Tibial nerve (tissue), 4 donors: Measurements from ENCODE around the gene TAOK3. TPM values are rescaled to one million over a fixed set of nuclear protein-coding genes. Genes with fewer than 3 reads are reported as not detected.
"Not testable (repeated sequence)": the region's sequence is repeated elsewhere in the genome, so short reads cannot be mapped to it uniquely, and the experiment has no call there.

Experiments
- DNase-seq, 2 donors: peaks; one replicate each; pipeline ENCODE4 v3.0.0-alpha.2; 2019; ENCODE audit warnings: low spot score in 2 of 2
- H3K27ac ChIP-seq, 4 donors: fragments of 200-600 bp; sonication (generic) in 3 of 4; one replicate each; pipeline ENCODE4 v1.5.1; 2017 to 2019; ENCODE audit warnings: mild to moderate bottlenecking in 1 of 4
- H3K27me3 ChIP-seq, 2 donors: fragments of 200-600 bp; sonication (generic) in 1 of 2; one replicate each; pipeline versions ENCODE4 v1.5.1 to v1.6.0; 2017 to 2019
- H3K36me3 ChIP-seq, 3 donors: fragments of 200-600 bp; sonication (generic); one replicate each; pipeline ENCODE4 v1.5.1; 2018 to 2019
- H3K4me1 ChIP-seq, 4 donors: fragments of 200-600 bp; sonication (generic) in 3 of 4; one replicate each; pipeline ENCODE4 v1.5.1; 2017 to 2019
- H3K4me3 ChIP-seq, 4 donors: fragments of 200-600 bp; sonication (generic) in 3 of 4; one replicate each; pipeline ENCODE4 v1.5.1; 2017 to 2019; ENCODE audit warnings: mild to moderate bottlenecking in 1 of 4, moderate library complexity in 1 of 4
- H3K9me3 ChIP-seq, 4 donors: fragments of 200-600 bp; sonication (generic) in 3 of 4; one replicate each; pipeline ENCODE4 v1.5.1; 2017 to 2019
- EP300 ChIP-seq, 2 donors: sonication (generic); formaldehyde crosslinking; IDR thresholded peaks; one replicate each; pipeline ENCODE4 v1.6.1; 2017; ENCODE audit warnings: antibody characterized with exemption in 2 of 2, mild to moderate bottlenecking in 1 of 2
- POLR2A ChIP-seq, 2 donors: fragments of 450-650 bp; IDR thresholded peaks; one replicate each; pipeline ENCODE4 v1.6.1; 2017; ENCODE audit warnings: antibody characterized with exemption in 2 of 2, mild to moderate bottlenecking in 2 of 2, moderate library complexity in 2 of 2
- WGBS, 2 donors: methylation state at CpG; one replicate each; pipeline ENCODE4 v1.1.5; 2018; 5-methylcytosine and 5-hydroxymethylcytosine counted together
- total RNA-seq, 4 donors: library from RNA; depleted of rRNA; stranded (reverse); fragments of >200 nt; gene quantifications; one replicate each; pipeline ENCODE4 v1.1.0, GENCODE V29; 2016
- TF ChIP-seq, protein P1 (sequence below), 5 experiments: fragments of 200-600 bp in 3 of 5; fragments of 450-650 bp in 2 of 5; sonication (generic) in 3 of 5; IDR thresholded peaks; one replicate each; pipeline ENCODE4 v1.5.1; 2016 to 2019; ENCODE audit warnings: antibody characterized with exemption in 5 of 5, mild to moderate bottlenecking in 3 of 5, moderate library complexity in 2 of 5

Gene TAOK3
- total RNA-seq, 4 donors from 2014 or later: 43.7 to 99.0 (median 59.6) TPM

DNA sequence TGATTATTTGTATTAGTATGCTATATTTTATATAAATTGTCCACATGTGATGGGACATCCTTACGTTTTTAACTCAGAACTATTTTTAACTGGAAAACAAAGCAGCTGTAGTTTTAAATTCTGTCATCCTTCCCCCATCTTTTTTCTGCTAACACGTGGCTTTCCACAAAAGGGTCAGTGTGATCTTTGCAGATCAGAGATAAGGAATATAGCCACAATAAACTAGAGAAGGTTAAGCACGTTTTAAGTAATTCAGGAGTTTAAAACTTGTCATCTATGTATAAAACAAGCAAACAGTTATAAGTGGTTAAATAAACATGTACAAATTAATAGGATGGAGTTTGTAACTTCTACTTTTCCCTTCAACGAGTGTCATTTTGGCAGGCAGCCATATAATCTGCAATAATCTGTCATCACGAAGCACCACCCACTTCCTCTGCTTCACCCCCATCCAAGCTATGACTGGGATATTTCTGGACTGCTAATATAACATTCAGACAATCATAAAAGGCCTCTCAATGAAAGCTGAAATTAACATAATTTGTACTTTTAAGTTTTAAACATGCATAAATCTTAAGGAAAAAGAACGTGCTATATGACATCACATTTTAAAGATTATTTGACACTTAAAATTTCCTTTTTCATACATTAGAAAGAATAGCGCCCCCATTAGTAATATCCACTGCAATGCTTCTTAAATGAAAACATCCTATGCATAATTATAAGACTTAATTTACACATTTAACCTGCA is 15.3 kb downstream of the TAOK3 start:
- TF ChIP-seq, protein P1, sequence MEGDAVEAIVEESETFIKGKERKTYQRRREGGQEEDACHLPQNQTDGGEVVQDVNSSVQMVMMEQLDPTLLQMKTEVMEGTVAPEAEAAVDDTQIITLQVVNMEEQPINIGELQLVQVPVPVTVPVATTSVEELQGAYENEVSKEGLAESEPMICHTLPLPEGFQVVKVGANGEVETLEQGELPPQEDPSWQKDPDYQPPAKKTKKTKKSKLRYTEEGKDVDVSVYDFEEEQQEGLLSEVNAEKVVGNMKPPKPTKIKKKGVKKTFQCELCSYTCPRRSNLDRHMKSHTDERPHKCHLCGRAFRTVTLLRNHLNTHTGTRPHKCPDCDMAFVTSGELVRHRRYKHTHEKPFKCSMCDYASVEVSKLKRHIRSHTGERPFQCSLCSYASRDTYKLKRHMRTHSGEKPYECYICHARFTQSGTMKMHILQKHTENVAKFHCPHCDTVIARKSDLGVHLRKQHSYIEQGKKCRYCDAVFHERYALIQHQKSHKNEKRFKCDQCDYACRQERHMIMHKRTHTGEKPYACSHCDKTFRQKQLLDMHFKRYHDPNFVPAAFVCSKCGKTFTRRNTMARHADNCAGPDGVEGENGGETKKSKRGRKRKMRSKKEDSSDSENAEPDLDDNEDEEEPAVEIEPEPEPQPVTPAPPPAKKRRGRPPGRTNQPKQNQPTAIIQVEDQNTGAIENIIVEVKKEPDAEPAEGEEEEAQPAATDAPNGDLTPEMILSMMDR (IDR thresholded peaks at IDR 0.05): no peak
- TF ChIP-seq EP300 (IDR thresholded peaks at IDR 0.05) (no peak), POLR2A (IDR thresholded peaks at IDR 0.05) (no peak)
- Histone ChIP-seq H3K36me3 (peaks cover 0 to 5% (median 0%) of the 10 kb centered on the region in 3 donors), H3K4me3 (no peak overlapping the region), H3K4me1 (peaks cover 0 to 32% (median 15%) of the 10 kb centered on the region in 4 donors), H3K27ac (peak overlapping the region in 2 of 4 donors; percentile 26 to 60), H3K27me3 (no peaks in the 10 kb centered on the region), H3K9me3 (no peaks in the 10 kb centered on the region)
- DNase-seq: peak in 1 of 2 donors; percentile 67
- 18 to 21% methylated on average over 7 of the region's 7 CpGs for WGBS, 2 donors

DNA sequence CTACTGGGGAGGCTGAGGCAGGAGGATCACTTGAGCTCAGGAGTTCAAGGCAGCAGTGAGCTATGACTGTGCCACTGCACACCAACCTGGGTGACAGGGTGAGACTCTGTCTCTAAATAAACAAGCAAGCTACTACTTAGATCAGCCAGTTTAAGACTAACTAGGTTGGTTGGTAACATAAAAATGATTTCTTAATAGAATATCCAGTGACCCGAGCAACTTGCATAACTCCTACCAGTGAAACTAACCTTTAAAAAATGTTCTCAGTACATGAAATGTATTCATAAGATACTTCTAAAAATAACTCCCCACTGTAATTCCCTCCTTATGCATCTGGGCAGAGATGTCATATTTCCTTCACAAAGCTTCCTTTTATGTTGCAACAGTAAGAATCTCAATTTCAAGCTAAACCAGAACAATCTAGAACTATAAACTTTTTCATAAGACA is 15.9 kb downstream of the TAOK3 start:
- H3K9me3 ChIP-seq: no peaks in the 10 kb centered on the region
- H3K36me3 ChIP-seq: peaks cover 0 to 5% (median 0%) of the 10 kb centered on the region in 3 donors
- H3K27me3 ChIP-seq: no peaks in the 10 kb centered on the region
- no peak for DNase-seq
- H3K4me1 ChIP-seq: peaks cover 0 to 32% (median 15%) of the 10 kb centered on the region in 4 donors
- no peak overlapping the region for H3K4me3 ChIP-seq
- peak overlapping the region in 3 of 4 donors; percentile 52 to 85 (median 60) for H3K27ac ChIP-seq
- WGBS, 2 donors: 12 to 20% methylated on average over 1 of the region's 1 CpG
- TF ChIP-seq, protein P1 (IDR thresholded peaks at IDR 0.05): no peak
- peak in 1 of 2 donors; percentile 7 for TF ChIP-seq EP300 (IDR thresholded peaks at IDR 0.05)

DNA sequence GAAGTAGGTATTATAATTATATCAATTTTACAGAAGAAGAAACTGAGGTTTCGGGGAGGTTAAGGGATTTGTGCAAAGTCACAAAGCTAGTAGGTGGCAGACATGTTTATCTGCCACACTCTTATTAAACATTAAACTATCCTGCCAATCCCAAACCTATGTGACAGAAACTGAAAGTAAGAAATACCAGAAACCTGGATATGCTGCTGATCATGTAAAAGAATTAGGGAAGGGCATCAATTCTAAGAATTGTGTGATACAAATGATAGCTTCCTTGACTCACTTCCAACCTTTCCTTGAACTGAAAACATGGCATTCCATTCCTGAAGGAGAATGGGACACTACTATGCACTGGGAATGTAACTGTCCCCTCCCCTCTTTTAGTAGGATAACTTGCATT is 16.9 kb downstream of the TAOK3 start:
- Histone ChIP-seq H3K4me3 (no peak overlapping the region), H3K27me3 (no peaks in the 10 kb centered on the region), H3K4me1 (peaks cover 0 to 29% (median 15%) of the 10 kb centered on the region in 4 donors), H3K27ac (peak overlapping the region in 2 of 4 donors; percentile 60 to 85), H3K9me3 (no peaks in the 10 kb centered on the region), H3K36me3 (peaks cover 0 to 5% (median 0%) of the 10 kb centered on the region in 3 donors)
- no peak for DNase-seq
- 97 to 98% methylated on average over 1 of the region's 1 CpG for WGBS, 2 donors
- TF ChIP-seq POLR2A (IDR thresholded peaks at IDR 0.05) (no peak), EP300 (IDR thresholded peaks at IDR 0.05) (no peak)
- TF ChIP-seq, protein P1 (IDR thresholded peaks at IDR 0.05): no peak

DNA sequence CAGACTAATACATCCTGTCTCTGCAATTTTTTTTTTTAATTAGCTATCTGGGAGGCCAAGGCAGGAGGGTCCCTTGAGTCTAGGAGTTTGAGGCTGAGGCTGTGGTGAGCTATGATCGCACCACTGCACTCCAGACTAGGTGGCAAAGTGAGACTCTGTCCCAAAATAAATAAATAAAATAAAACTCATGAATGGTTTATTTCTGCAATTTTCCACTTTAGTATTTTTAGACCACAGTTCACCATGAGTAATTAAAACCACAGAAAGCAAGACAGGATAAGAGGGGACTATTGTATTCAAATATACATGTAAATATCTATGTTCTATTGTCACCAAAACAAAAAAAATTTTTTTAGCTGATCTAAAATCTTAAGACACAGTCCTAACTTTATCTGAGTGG is 17.8 kb downstream of the TAOK3 start:
- peaks cover 0 to 28% (median 15%) of the 10 kb centered on the region in 4 donors for H3K4me1 ChIP-seq
- DNase-seq: no peak
- 76 to 77% methylated on average over 1 of the region's 1 CpG for WGBS, 2 donors
- H3K36me3 ChIP-seq: peaks cover 0 to 5% (median 0%) of the 10 kb centered on the region in 3 donors
- H3K4me3 ChIP-seq: no peak overlapping the region
- no peak for TF ChIP-seq EP300 (IDR thresholded peaks at IDR 0.05)
- TF ChIP-seq, protein P1 (IDR thresholded peaks at IDR 0.05): no peak
- no peak for TF ChIP-seq POLR2A (IDR thresholded peaks at IDR 0.05)
- no peak overlapping the region for H3K27ac ChIP-seq
- H3K27me3 ChIP-seq: no peaks in the 10 kb centered on the region
- no peaks in the 10 kb centered on the region for H3K9me3 ChIP-seq

DNA sequence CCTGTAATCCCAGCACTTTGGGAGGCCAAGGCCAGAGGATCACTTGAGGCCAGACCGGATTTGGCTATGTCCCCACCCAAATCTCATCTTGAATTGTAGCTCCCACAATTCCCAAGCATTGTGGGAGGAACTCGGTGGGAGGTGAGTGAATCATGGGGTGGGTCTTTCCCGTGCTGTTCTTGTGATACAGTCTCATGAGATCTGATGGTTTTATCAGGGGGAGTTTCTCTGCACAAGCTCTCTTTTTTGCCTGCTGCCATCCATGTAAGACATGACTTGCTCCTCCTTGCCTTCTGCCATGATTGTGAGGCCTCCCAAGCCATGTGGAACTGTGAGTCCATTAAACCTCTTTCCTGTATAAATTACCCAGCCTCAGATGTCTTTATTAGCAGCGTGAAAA is 18.2 kb downstream of the TAOK3 start:
- not testable (repeated sequence) for H3K27ac ChIP-seq, DNase-seq, H3K4me3 ChIP-seq, H3K9me3 ChIP-seq, H3K36me3 ChIP-seq, H3K27me3 ChIP-seq
- H3K4me1 ChIP-seq: peaks cover 0 to 28% (median 15%) of the 10 kb centered on the region in 4 donors
- WGBS, 2 donors: 86 to 89% methylated on average over 4 of the region's 4 CpGs
